Measurements from ENCODE around the gene PCARE.
"Not testable (repeated sequence)": the region's sequence is repeated elsewhere in the genome, so short reads cannot be mapped to it uniquely, and the experiment has no call there.

PCARE gene

GRCh38 chr2:29100564-29100963 lies 26.2 kb upstream of the PCARE start:
- H3K4me3 ChIP-seq (ENCODE audit: low read depth in 1 of 5, low read length in 5 of 5), result no peak overlapping the region
- H3K9ac ChIP-seq (ENCODE audit: low read length in 5 of 5), result no peak overlapping the region
- H3K4me1 ChIP-seq (ENCODE audit: control insufficient read depth in 5 of 5, insufficient read depth in 5 of 5, low read length in 5 of 5), result peaks cover 0 to 4% (median 0%) of the 10 kb centered on the region in 5 donors
- no peak overlapping the region for H3K27ac ChIP-seq (ENCODE audit: low read depth, low read length)
- no peaks in the 10 kb centered on the region for H3K9me3 ChIP-seq (ENCODE audit: control insufficient read depth in 5 of 5, low read length in 5 of 5)
- no peaks in the 10 kb centered on the region for H3K36me3 ChIP-seq (ENCODE audit: control insufficient read depth in 5 of 5, insufficient read depth in 5 of 5, low read length in 5 of 5)
- H3K27me3 ChIP-seq (ENCODE audit: control insufficient read depth in 5 of 5, insufficient read depth in 4 of 5, low read length in 5 of 5), result no peaks in the 10 kb centered on the region

GRCh38 chr2:29097569-29097968 lies 23.2 kb upstream of the PCARE start:
- peaks cover 0 to 4% (median 0%) of the 10 kb centered on the region in 5 donors for H3K4me1 ChIP-seq (ENCODE audit: control insufficient read depth in 5 of 5, insufficient read depth in 5 of 5, low read length in 5 of 5)
- no peak overlapping the region for H3K4me3 ChIP-seq (ENCODE audit: low read depth in 1 of 5, low read length in 5 of 5)
- H3K36me3 ChIP-seq (ENCODE audit: control insufficient read depth in 5 of 5, insufficient read depth in 5 of 5, low read length in 5 of 5), result no peaks in the 10 kb centered on the region
- H3K9ac ChIP-seq (ENCODE audit: low read length in 5 of 5), result no peak overlapping the region
- H3K27me3 ChIP-seq (ENCODE audit: control insufficient read depth in 5 of 5, insufficient read depth in 4 of 5, low read length in 5 of 5), result no peaks in the 10 kb centered on the region
- H3K27ac ChIP-seq (ENCODE audit: low read depth, low read length), result no peak overlapping the region
- H3K9me3 ChIP-seq (ENCODE audit: control insufficient read depth in 5 of 5, low read length in 5 of 5), result no peaks in the 10 kb centered on the region

GRCh38 chr2:29096969-29097368 lies 22.6 kb upstream of the PCARE start:
- Histone ChIP-seq H3K4me3 (ENCODE audit: low read depth in 1 of 5, low read length in 5 of 5) (no peak overlapping the region), H3K27ac (ENCODE audit: low read depth, low read length) (no peak overlapping the region), H3K9ac (ENCODE audit: low read length in 5 of 5) (no peak overlapping the region), H3K27me3 (ENCODE audit: control insufficient read depth in 5 of 5, insufficient read depth in 4 of 5, low read length in 5 of 5) (no peaks in the 10 kb centered on the region), H3K4me1 (ENCODE audit: control insufficient read depth in 5 of 5, insufficient read depth in 5 of 5, low read length in 5 of 5) (peaks cover 0 to 4% (median 0%) of the 10 kb centered on the region in 5 donors), H3K9me3 (ENCODE audit: control insufficient read depth in 5 of 5, low read length in 5 of 5) (no peaks in the 10 kb centered on the region), H3K36me3 (ENCODE audit: control insufficient read depth in 5 of 5, insufficient read depth in 5 of 5, low read length in 5 of 5) (no peaks in the 10 kb centered on the region)

- not testable (repeated sequence) for H3K27ac ChIP-seq (ENCODE audit: low read depth, low read length); H3K9ac ChIP-seq (ENCODE audit: low read length in 5 of 5); H3K4me3 ChIP-seq (ENCODE audit: low read depth in 1 of 5, low read length in 5 of 5); H3K9me3 ChIP-seq (ENCODE audit: control insufficient read depth in 5 of 5, low read length in 5 of 5); H3K4me1 ChIP-seq (ENCODE audit: control insufficient read depth in 5 of 5, insufficient read depth in 5 of 5, low read length in 5 of 5); H3K27me3 ChIP-seq (ENCODE audit: control insufficient read depth in 5 of 5, insufficient read depth in 4 of 5, low read length in 5 of 5); H3K36me3 ChIP-seq (ENCODE audit: control insufficient read depth in 5 of 5, insufficient read depth in 5 of 5, low read length in 5 of 5)
Measured at GRCh38 chr2:29090311-29090710, 16.0 kb upstream of the PCARE start.

GRCh38 chr2:29084554-29084953 lies 10.2 kb upstream of the PCARE start:
- Histone ChIP-seq H3K4me1 (ENCODE audit: control insufficient read depth in 5 of 5, insufficient read depth in 5 of 5, low read length in 5 of 5) (peaks cover 0 to 13% (median 7%) of the 10 kb centered on the region in 5 donors), H3K9me3 (ENCODE audit: control insufficient read depth in 5 of 5, low read length in 5 of 5) (peaks cover 0 to 16% (median 11%) of the 10 kb centered on the region in 5 donors), H3K4me3 (ENCODE audit: low read depth in 1 of 5, low read length in 5 of 5) (no peak overlapping the region), H3K36me3 (ENCODE audit: control insufficient read depth in 5 of 5, insufficient read depth in 5 of 5, low read length in 5 of 5) (no peaks in the 10 kb centered on the region), H3K9ac (ENCODE audit: low read length in 5 of 5) (no peak overlapping the region), H3K27ac (ENCODE audit: low read depth, low read length) (no peak overlapping the region), H3K27me3 (ENCODE audit: control insufficient read depth in 5 of 5, insufficient read depth in 4 of 5, low read length in 5 of 5) (no peaks in the 10 kb centered on the region)

GRCh38 chr2:29082804-29083495 lies 8.6 kb upstream of the PCARE start:
- no peak overlapping the region for H3K9ac ChIP-seq (ENCODE audit: low read length in 5 of 5)
- no peak overlapping the region for H3K27ac ChIP-seq (ENCODE audit: low read depth, low read length)
- no peaks in the 10 kb centered on the region for H3K36me3 ChIP-seq (ENCODE audit: control insufficient read depth in 5 of 5, insufficient read depth in 5 of 5, low read length in 5 of 5)
- H3K4me1 ChIP-seq (ENCODE audit: control insufficient read depth in 5 of 5, insufficient read depth in 5 of 5, low read length in 5 of 5), result peaks cover 0 to 13% (median 7%) of the 10 kb centered on the region in 5 donors
- H3K4me3 ChIP-seq (ENCODE audit: low read depth in 1 of 5, low read length in 5 of 5), result no peak overlapping the region
- no peaks in the 10 kb centered on the region for H3K27me3 ChIP-seq (ENCODE audit: control insufficient read depth in 5 of 5, insufficient read depth in 4 of 5, low read length in 5 of 5)
- peaks cover 0 to 21% (median 16%) of the 10 kb centered on the region in 5 donors for H3K9me3 ChIP-seq (ENCODE audit: control insufficient read depth in 5 of 5, low read length in 5 of 5)

- Histone ChIP-seq H3K36me3 (ENCODE audit: control insufficient read depth in 5 of 5, insufficient read depth in 5 of 5, low read length in 5 of 5) (no peaks in the 10 kb centered on the region), H3K4me1 (ENCODE audit: control insufficient read depth in 5 of 5, insufficient read depth in 5 of 5, low read length in 5 of 5) (peaks cover 0 to 16% (median 8%) of the 10 kb centered on the region in 5 donors), H3K9ac (ENCODE audit: low read length in 5 of 5) (peak overlapping the region in 1 of 5 donors; percentile 37), H3K27ac (ENCODE audit: low read depth, low read length) (peak overlapping the region; percentile 87), H3K9me3 (ENCODE audit: control insufficient read depth in 5 of 5, low read length in 5 of 5) (peaks cover 0 to 21% (median 16%) of the 10 kb centered on the region in 5 donors), H3K27me3 (ENCODE audit: control insufficient read depth in 5 of 5, insufficient read depth in 4 of 5, low read length in 5 of 5) (no peaks in the 10 kb centered on the region), H3K4me3 (ENCODE audit: low read depth in 1 of 5, low read length in 5 of 5) (peak overlapping the region in 2 of 5 donors; percentile 0 to 4)
Measured at GRCh38 chr2:29080886-29081743, 6.8 kb upstream of the PCARE start.

GRCh38 chr2:29079887-29080286 lies 5.6 kb upstream of the PCARE start:
- no peak overlapping the region for H3K9ac ChIP-seq (ENCODE audit: low read length in 5 of 5)
- peaks cover 0 to 21% (median 16%) of the 10 kb centered on the region in 5 donors for H3K9me3 ChIP-seq (ENCODE audit: control insufficient read depth in 5 of 5, low read length in 5 of 5)
- H3K27me3 ChIP-seq (ENCODE audit: control insufficient read depth in 5 of 5, insufficient read depth in 4 of 5, low read length in 5 of 5), result no peaks in the 10 kb centered on the region

GRCh38 chr2:29075894-29076705 lies 1.8 kb upstream of the PCARE start:
- Histone ChIP-seq H3K9ac (ENCODE audit: low read length in 5 of 5) (no peak overlapping the region), H3K4me3 (ENCODE audit: low read depth in 1 of 5, low read length in 5 of 5) (no peak overlapping the region), H3K9me3 (ENCODE audit: control insufficient read depth in 5 of 5, low read length in 5 of 5) (peaks cover 0 to 21% (median 16%) of the 10 kb centered on the region in 5 donors), H3K4me1 (ENCODE audit: control insufficient read depth in 5 of 5, insufficient read depth in 5 of 5, low read length in 5 of 5) (peaks cover 0 to 33% (median 18%) of the 10 kb centered on the region in 5 donors), H3K36me3 (ENCODE audit: control insufficient read depth in 5 of 5, insufficient read depth in 5 of 5, low read length in 5 of 5) (no peaks in the 10 kb centered on the region), H3K27ac (ENCODE audit: low read depth, low read length) (peak overlapping the region; percentile 44), H3K27me3 (ENCODE audit: control insufficient read depth in 5 of 5, insufficient read depth in 4 of 5, low read length in 5 of 5) (no peaks in the 10 kb centered on the region)

More at GRCh38 chr2:29079887-29080286, 5.6 kb upstream of the PCARE start:
- H3K27ac ChIP-seq (ENCODE audit: low read depth, low read length), result no peak overlapping the region
- peaks cover 0 to 20% (median 11%) of the 10 kb centered on the region in 5 donors for H3K4me1 ChIP-seq (ENCODE audit: control insufficient read depth in 5 of 5, insufficient read depth in 5 of 5, low read length in 5 of 5)
- no peaks in the 10 kb centered on the region for H3K36me3 ChIP-seq (ENCODE audit: control insufficient read depth in 5 of 5, insufficient read depth in 5 of 5, low read length in 5 of 5)
- peak overlapping the region in 1 of 5 donors; percentile 0 for H3K4me3 ChIP-seq (ENCODE audit: low read depth in 1 of 5, low read length in 5 of 5)

Measured in subcutaneous abdominal adipose tissue (tissue), 5 donors.